Left lung (tissue), 14 donors: ENCODE measurements around the gene MYBPC3. TPM values are rescaled to one million over a fixed set of nuclear protein-coding genes. Genes with fewer than 3 reads are reported as not detected.

Experiments used
- ATAC-seq: fragments of 200-7000 bp; cut with Tn5 transposase; one replicate; pipeline ENCODE4 v1.9.1; 2020; ENCODE audit warnings: moderate library complexity
- DNase-seq, 4 donors: peaks; one replicate each; pipeline ENCODE4 v3.0.0-alpha.2; 2013 to 2020
- H3K27ac ChIP-seq, 2 donors: fragments of 200-600 bp; sonication (generic) in 1 of 2; one replicate each; pipeline versions ENCODE4 v1.5.0 to v1.8.0; 2020 to 2021
- H3K27me3 ChIP-seq, 2 donors: fragments of 200-600 bp; sonication (generic) in 1 of 2; one replicate each; pipeline versions ENCODE4 v1.5.0 to v1.8.0; 2020 to 2021
- H3K36me3 ChIP-seq, 2 donors: fragments of 200-600 bp; sonication (generic) in 1 of 2; one replicate each; pipeline versions ENCODE4 v1.5.0 to v1.8.0; 2020 to 2021
- H3K4me1 ChIP-seq, 2 donors: fragments of 200-600 bp; one replicate each; pipeline ENCODE4 v1.8.0; 2021
- H3K4me3 ChIP-seq, 2 donors: fragments of 200-600 bp; sonication (generic) in 1 of 2; one replicate each; pipeline versions ENCODE4 v1.5.0 to v1.8.0; 2020 to 2021; ENCODE audit warnings: mild to moderate bottlenecking in 1 of 2
- H3K9me3 ChIP-seq, 2 donors: fragments of 200-600 bp; sonication (generic) in 1 of 2; one replicate each; pipeline versions ENCODE4 v1.5.0 to v1.8.0; 2020 to 2021
- CTCF ChIP-seq, 2 donors: fragments of 200-600 bp; sonication (generic) in 1 of 2; IDR thresholded peaks; one replicate each; pipeline versions ENCODE4 v1.5.0 to v1.8.0; 2021; ENCODE audit warnings: antibody characterized with exemption in 2 of 2
- intact Hi-C, 2 donors: fragments of 100-400 bp; cut with DNase I; formaldehyde crosslinking; loops; one replicate each; pipeline versions ENCODE4 v1.11.2 to v1.14.2; 2022
- long read RNA-seq, 12 donors: library from polyadenylated mRNA in 2 of 12; unstranded in 2 of 12; transcript quantifications; one replicate each; pipeline ENCODE4 v2.0.0 and lab custom pipeline, GENCODE V29; 2019 to 2026
- polyA plus RNA-seq, 6 donors: library from polyadenylated mRNA; unstranded; fragments of 120-200 nt; gene quantifications; one replicate each; pipeline ENCODE4 v1.2.1, GENCODE V29; 2013; ENCODE audit not compliant: insufficient read length in 6 of 6
- total RNA-seq, 2 donors: library from RNA; stranded (reverse); fragmentation: NEBNext Ultra II Directional; extraction: Animal tissue kit (Norgen Biotek cat#: 25700); gene quantifications; one replicate each; pipeline ENCODE4 v1.2.1, GENCODE V29; 2021
- donor health status: DM: no; HTN: yes; CAD: no.
- donor health status: DM: no; HTN: no; CAD: no.

MYBPC3 gene
- total RNA-seq (1 to 10 TPM in 1 of 2 donors, under 1 TPM in 1; 0.52 to 2.0 TPM), polyA plus RNA-seq (under 1 TPM in 3 of 6 donors, not detected in 3; 0.06 to 0.25 (median 0.09) TPM)
- long read RNA-seq, donor 1, result 0 reads
- long read RNA-seq, donor 2, result 0 reads
- long read RNA-seq, donor 3, result 0 reads
- long read RNA-seq, donor 4, result 0 reads
- long read RNA-seq, donor 5, result 0 reads
- long read RNA-seq, donor 6, result 0 reads
- long read RNA-seq, donor 7, result 0 reads
- long read RNA-seq, donor 8, result 0 reads
- long read RNA-seq, donor 9, result 0 reads
- long read RNA-seq, donor 10, partial matches to known transcripts, result 0 of 1 reads
- long read RNA-seq, donor 10, other reads (novel, unspliced or antisense), result 1 of 1 reads
- long read RNA-seq, donor 11, result 0 reads
- long read RNA-seq, donor 12, result 0 reads

GRCh38 chr11:47352556-47352955, at the start of gene MYBPC3:
Gene MYBPC3 (minus strand): TSS chr11:47352702. CDS start chr11:47352647, 55 bp downstream.
- no peak for TF ChIP-seq CTCF (IDR thresholded peaks at IDR 0.05)
- Histone ChIP-seq H3K9me3 (no peaks in the 10 kb centered on the region), H3K36me3 (peaks cover 0 to 42% of the 10 kb centered on the region in 2 donors), H3K27me3 (no peaks in the 10 kb centered on the region), H3K27ac (no peak within 1 kb of the TSS), H3K4me1 (peaks cover 0 to 6% of the 10 kb centered on the region in 2 donors), H3K4me3 (no peak within 1 kb of the TSS)
- ATAC-seq (no peak), DNase-seq (no peak)
- intact Hi-C loops, result no loop called here

GRCh38 chr11:47400768-47401279, 48.3 kb upstream of the MYBPC3 start:
- intact Hi-C loops, result no loop called here
- H3K27ac ChIP-seq, result peak overlapping the region; percentile 70 to 89
- no peak for TF ChIP-seq CTCF (IDR thresholded peaks at IDR 0.05)
- H3K4me1 ChIP-seq, result peaks cover 4 to 28% of the 10 kb centered on the region in 2 donors
- H3K27me3 ChIP-seq, result no peaks in the 10 kb centered on the region
- DNase-seq (peak in 1 of 4 donors; percentile 42), ATAC-seq (peak; percentile 62)
- peak overlapping the region in 1 of 2 donors; percentile 44 for H3K4me3 ChIP-seq
- H3K9me3 ChIP-seq, result no peaks in the 10 kb centered on the region
- H3K36me3 ChIP-seq, result no peaks in the 10 kb centered on the region

GRCh38 chr11:47399860-47400767, 47.6 kb upstream of the MYBPC3 start:
- peak overlapping the region; percentile 70 to 89 for H3K27ac ChIP-seq

GRCh38 chr11:47398551-47398950, 46.0 kb upstream of the MYBPC3 start:
- peak in 1 of 4 donors; percentile 50 for DNase-seq
- H3K9me3 ChIP-seq, result no peaks in the 10 kb centered on the region
- no peaks in the 10 kb centered on the region for H3K27me3 ChIP-seq
- H3K4me3 ChIP-seq, result no peak overlapping the region
- no peaks in the 10 kb centered on the region for H3K36me3 ChIP-seq
- intact Hi-C loops, result no loop called here
- no peak for TF ChIP-seq CTCF (IDR thresholded peaks at IDR 0.05)
- H3K27ac ChIP-seq, result no peak overlapping the region
- ATAC-seq, result no peak
- H3K4me1 ChIP-seq, result peaks cover 4 to 51% of the 10 kb centered on the region in 2 donors

More at GRCh38 chr11:47399860-47400767, 47.6 kb upstream of the MYBPC3 start:
- intact Hi-C loops, result no loop called here
- DNase-seq (peak in 3 of 4 donors; percentile 23 to 85 (median 39)), ATAC-seq (peak; percentile 85)
- H3K27me3 ChIP-seq, result no peaks in the 10 kb centered on the region
- H3K4me3 ChIP-seq, result peak overlapping the region; percentile 40 to 44
- H3K4me1 ChIP-seq, result peaks cover 4 to 35% of the 10 kb centered on the region in 2 donors
- no peaks in the 10 kb centered on the region for H3K36me3 ChIP-seq
- TF ChIP-seq CTCF (IDR thresholded peaks at IDR 0.05), result no peak
- H3K9me3 ChIP-seq, result no peaks in the 10 kb centered on the region
